ENCODE results near the gene EIF4ENIF1. TPM values are rescaled to one million over a fixed set of nuclear protein-coding genes. Genes with fewer than 3 reads are reported as not detected.
"Not testable (repeated sequence)": the region's sequence is repeated elsewhere in the genome, so short reads cannot be mapped to it uniquely, and the experiment has no call there.

EIF4ENIF1 gene
- polyA plus RNA-seq, 3 donors, result 43.7 to 54.5 (median 50.1) TPM

DNA sequence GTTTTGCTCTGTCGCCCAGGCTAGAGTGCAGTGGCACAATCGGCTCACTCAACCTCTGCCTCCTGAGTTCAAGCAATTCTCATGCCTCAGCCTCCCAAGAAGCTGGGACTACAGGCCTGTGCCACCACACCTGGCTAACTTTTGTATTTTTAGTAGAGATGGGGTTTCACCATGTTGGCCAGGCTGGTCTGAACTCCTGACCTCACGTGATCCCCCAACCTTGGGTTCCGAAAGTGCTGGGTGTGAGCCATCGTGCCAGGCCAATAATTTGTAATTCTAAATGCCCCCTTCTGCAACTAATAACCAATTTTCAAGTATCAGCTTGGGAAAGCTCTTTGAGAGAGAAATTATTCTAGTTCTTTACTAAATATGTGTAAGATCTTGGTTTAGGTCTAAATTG, 3.7 kb upstream of the EIF4ENIF1 start:
- DNase-seq (ENCODE audit: low read depth in 3 of 3, low spot score in 2 of 3), result not testable (repeated sequence)

- DNase-seq (ENCODE audit: low read depth in 3 of 3, low spot score in 2 of 3), result no peak
Measured at GRCh38 chr22:31492151-31492550, 2.5 kb upstream of the EIF4ENIF1 start.

GRCh38 chr22:31491218-31491962, 1.7 kb upstream of the EIF4ENIF1 start:
- DNase-seq (ENCODE audit: low read depth in 3 of 3, low spot score in 2 of 3), result no peak

GRCh38 chr22:31490496-31490925, 869 bp upstream of the EIF4ENIF1 start:
- DNase-seq (ENCODE audit: low read depth in 3 of 3, low spot score in 2 of 3), result peak in 1 of 3 donors; percentile 38

DNA sequence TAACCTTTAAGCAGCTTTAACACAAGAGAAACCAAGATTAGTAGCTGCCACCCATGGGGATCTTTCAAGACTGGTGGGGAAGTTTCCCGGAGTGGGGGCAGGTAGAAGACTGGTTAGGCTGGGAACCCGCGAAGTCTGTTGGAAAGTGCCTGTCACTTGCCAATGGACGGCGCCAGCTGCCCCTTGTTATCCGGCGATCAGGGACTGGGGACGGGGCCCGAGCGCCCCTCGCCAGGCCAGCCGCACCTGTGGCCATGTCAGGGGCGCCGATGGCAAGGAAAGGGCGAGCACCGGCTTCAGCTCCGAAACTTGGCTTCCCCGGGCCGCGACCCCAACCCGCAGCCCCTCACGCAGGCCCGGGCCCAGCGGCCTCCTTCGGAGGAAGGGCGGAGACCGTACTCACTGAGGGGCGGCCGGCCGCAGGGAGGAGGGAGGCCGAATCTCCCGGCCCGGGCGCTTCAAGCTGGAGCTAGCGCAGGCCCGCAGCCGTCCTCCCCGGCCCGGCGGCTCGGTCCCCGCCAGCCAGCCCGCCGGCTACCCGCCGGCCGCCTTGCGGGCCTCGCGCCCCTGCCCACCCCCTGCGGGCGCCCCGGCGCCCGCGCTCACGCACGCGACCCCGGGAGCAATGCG, 539 bp downstream of the EIF4ENIF1 start:
- no peak for DNase-seq (ENCODE audit: low read depth in 3 of 3, low spot score in 2 of 3)

DNA sequence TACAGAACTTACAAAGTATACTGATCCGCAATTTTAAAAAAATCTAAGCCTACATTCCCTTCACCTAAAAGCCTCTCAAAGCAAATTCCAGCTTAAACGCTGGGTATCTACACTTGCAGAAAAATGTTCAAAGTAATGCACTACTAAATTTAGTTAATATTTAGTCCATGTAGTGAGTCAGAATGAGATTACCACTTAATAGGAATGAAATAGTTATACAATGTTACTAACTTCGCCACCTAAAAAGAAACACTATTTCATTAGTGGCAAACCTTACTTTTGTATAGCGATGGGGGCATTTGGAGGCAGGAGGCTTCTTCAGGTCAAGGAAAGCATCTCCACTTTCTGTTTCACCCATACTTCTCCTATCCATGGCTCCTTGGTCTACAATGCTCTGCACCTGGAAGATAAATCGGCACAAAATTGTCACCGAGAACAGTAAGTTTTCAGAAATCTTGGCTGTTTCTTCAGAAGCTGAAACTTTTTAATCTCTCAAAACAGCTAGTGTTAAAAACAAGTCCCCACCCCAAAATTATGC, 1.2 kb downstream of the EIF4ENIF1 start:
- no peak for DNase-seq (ENCODE audit: low read depth in 3 of 3, low spot score in 2 of 3)

GRCh38 chr22:31486951-31487350, 2.7 kb downstream of the EIF4ENIF1 start:
- no peak for DNase-seq (ENCODE audit: low read depth in 3 of 3, low spot score in 2 of 3)

GRCh38 chr22:31486369-31486768, 3.3 kb downstream of the EIF4ENIF1 start:
- not testable (repeated sequence) for DNase-seq (ENCODE audit: low read depth in 3 of 3, low spot score in 2 of 3)

- not testable (repeated sequence) for DNase-seq (ENCODE audit: low read depth in 3 of 3, low spot score in 2 of 3)
Measured at GRCh38 chr22:31482470-31482869, 7.2 kb downstream of the EIF4ENIF1 start.

- DNase-seq (ENCODE audit: low read depth in 3 of 3, low spot score in 2 of 3), result no peak
Measured at GRCh38 chr22:31481129-31481528, 8.5 kb downstream of the EIF4ENIF1 start.

- DNase-seq (ENCODE audit: low read depth in 3 of 3, low spot score in 2 of 3), result no peak
Measured at GRCh38 chr22:31477329-31477728, 12.3 kb downstream of the EIF4ENIF1 start.

GRCh38 chr22:31475800-31476199, 13.8 kb downstream of the EIF4ENIF1 start:
- no peak for DNase-seq (ENCODE audit: low read depth in 3 of 3, low spot score in 2 of 3)

DNA sequence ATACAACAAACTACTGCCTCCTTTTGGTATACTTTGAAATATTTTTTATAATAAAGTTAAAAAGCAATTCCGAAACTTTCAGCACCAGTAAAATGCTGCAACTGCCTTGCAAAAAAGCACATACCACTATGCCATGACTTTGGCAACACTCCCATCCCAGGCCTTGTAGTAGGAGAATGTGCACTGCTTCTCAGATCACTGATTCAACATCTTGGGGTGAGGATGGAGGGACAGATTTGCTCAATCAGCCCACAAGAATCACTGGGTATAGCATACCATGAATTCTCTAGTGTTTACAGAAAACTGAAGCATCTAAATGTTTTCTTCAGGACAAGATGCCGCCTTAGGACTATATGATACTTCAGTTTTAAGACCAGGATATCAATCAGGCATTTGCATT, 14.9 kb downstream of the EIF4ENIF1 start:
- DNase-seq (ENCODE audit: low read depth in 3 of 3, low spot score in 2 of 3), result no peak

- no peak for DNase-seq (ENCODE audit: low read depth in 3 of 3, low spot score in 2 of 3)
Measured at GRCh38 chr22:31465307-31465706, 24.3 kb downstream of the EIF4ENIF1 start.

DNA sequence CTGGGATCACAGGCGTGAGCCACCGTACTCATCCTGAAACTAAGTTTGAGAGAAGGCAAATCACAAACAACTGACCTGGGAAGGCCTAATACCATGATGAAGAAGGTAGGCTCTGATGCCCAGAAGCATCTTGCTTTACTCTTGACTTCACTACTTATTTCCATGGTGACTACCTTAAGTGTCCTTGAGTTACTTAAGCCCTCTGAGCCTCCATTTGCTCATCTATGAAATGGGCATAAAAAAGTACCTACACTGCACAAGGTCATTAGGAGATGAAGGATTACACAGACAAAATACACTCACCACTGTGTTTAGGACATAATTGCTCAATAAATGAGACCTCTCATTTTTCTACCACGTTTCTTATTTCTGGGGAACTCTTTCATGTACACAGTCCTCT, 27.9 kb downstream of the EIF4ENIF1 start:
- DNase-seq (ENCODE audit: low read depth in 3 of 3, low spot score in 2 of 3), result no peak

DNA sequence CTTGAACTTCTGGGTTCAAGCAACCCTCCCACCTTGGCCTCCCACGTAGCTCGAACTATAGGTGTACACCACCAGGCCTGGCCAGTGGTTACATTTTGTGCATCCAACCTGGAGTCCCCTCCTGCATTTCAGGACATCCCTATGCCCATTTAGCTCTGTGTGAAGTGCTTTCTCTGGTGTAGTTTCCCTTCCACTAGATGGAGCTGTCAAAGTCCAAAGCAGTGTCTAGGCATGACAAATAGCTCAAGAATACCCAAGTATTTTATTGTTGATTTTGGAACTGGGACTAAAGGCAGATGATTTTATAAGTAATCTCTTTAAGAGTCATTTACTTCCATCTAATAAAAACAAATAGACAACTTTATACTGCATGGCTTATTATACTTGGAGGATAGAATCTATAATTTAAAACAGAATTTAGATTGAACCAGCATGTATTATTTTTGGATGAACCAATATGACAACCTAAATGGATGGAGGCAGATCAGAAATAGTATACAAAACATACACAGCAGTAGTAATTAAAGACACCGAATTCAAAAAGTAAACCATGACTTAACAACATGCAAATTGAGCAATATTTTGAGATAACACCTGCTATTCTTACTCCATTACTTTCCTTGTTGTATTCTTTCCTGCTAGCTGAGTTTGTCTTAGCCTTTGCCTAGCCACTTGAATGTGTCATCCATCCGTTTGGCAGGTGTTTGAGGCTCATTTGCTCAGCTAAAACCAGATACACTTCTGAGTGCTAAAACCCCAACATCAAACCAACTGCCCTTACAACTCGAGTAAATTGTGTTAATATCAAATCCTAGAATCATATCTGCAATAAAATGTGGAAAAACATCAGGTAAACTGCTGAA, 37.7 kb downstream of the EIF4ENIF1 start:
- DNase-seq (ENCODE audit: low read depth in 3 of 3, low spot score in 2 of 3), result no peak

DNA sequence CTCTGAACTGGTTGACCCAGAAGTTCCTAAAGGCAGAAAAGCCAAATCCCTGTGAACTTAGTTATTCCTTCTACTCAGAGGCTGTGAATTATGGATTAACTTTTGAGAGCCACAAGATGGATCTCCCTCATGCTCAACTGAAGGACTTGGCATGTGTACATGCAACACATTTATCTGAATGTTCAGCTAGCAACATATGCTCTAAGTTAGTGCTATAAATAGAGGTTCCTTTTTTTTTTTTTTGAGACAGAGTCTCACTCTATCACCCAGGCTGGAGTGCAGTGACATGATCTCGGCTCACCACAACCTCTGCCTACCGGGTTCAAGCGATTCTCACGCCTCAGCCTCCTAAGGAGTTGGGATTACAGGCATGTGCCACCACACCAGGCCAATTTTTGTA, 40.1 kb downstream of the EIF4ENIF1 start:
- DNase-seq (ENCODE audit: low read depth in 3 of 3, low spot score in 2 of 3), result no peak

DNA sequence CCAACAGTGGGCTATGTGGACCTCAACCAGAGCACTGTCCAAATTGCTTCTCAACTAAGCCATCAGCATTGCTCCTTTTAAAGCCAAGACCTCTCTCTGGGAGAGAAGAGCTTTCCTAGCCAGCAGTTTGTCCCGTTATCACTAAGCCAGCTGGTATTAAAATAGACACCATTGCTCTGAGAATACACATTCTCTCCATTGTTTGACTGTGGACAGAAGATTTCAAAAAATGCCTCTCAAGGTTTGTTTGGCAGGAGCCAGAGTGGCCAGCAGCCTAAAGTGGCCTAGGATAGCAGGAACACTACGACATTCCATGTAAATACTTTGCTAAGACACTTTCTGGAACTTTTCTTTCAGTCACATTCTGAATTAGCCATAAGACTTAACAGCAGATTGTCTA, 41.3 kb downstream of the EIF4ENIF1 start:
- DNase-seq (ENCODE audit: low read depth in 3 of 3, low spot score in 2 of 3), result no peak

DNA sequence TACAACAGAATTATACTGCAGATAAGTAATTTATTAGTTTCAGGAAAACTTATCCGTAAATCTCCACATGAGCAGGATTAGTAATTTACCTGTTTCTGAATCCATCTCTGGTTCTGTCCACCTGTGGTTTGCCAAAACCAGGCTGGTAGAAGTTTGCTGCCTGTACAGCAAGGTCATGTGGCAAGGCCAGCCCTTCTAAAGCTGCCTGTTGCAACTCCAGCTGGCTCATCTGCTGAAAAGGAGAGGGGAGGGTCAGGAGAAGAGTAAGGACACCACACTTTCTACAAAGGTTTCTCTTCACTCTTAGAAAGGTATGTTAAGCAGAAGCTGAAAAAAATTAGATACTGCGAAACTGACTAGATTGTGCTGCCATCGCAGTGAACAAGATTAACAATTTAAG, 42.3 kb downstream of the EIF4ENIF1 start:
- no peak for DNase-seq (ENCODE audit: low read depth in 3 of 3, low spot score in 2 of 3)

DNA sequence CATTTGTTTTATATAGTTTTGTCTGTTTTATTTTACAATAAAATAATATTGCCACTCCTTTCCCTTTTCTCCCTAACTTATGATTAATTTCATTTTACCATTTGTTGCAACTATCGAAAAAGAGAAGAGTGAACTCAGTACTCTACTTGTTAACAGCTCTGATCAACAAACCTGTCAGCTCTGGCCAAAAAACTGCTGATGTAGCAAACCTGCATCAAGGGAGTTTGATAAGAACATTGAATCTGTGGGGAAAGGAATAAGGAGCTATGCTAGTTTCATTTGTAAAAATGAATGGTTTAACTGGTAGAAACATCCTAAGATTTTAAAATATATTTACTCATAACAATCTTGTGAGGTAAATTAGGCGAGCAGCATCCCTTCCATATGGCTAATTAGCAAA, 42.9 kb downstream of the EIF4ENIF1 start:
- DNase-seq (ENCODE audit: low read depth in 3 of 3, low spot score in 2 of 3), result no peak

DNA sequence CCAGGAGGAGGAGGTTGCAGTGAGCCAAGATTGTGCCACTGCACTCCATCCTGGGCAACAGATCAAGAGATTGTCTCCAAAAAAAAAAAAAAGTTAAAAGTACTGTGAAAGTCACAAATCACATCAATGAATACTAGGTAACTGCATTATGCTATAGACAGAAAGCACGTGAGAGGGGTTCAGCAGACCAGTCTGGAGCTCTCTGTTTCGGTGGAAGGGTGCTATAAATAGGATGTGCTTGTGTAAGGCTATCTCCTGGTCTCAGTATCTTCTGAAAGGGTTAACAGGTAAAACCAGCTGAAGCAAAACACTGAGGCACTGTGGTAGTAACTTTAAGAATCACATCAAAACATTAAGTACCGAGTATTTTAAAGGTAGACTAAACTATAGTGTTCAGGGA, 43.4 kb downstream of the EIF4ENIF1 start:
- no peak for DNase-seq (ENCODE audit: low read depth in 3 of 3, low spot score in 2 of 3)

Measured in right renal cortex interstitium (tissue), 3 donors.